B cell (primary cell): Measurements from ENCODE around the gene NBPF4. TPM values are rescaled to one million over a fixed set of nuclear protein-coding genes. Genes with fewer than 3 reads are reported as not detected.
"Not testable (repeated sequence)": the region's sequence is repeated elsewhere in the genome, so short reads cannot be mapped to it uniquely, and the experiment has no call there.

Experiments
- ATAC-seq: fragments of 200-7000 bp; cut with Tn5 transposase; one replicate; pipeline ENCODE4 v1.10.0; 2021; ENCODE audit warnings: low read depth, mild to moderate bottlenecking, moderate number of reproducible peaks, moderate library complexity
- CTCF ChIA-PET: fragments of 350-600 bp; sonication (Branson Sonifier 250); formaldehyde crosslinking; loops from one replicate; lab custom pipeline; 2021; ENCODE audit warnings: antibody characterized with exemption, inconsistent platforms; lab: Charles Lee
- POLR2A ChIA-PET: fragments of 350-600 bp; sonication (Branson Sonifier 250); formaldehyde crosslinking; loops from one replicate; lab custom pipeline; 2021; ENCODE audit warnings: antibody characterized with exemption; lab: Charles Lee
- DNase-seq: peaks from one replicate; pipeline ENCODE4 v3.0.0; 2013
- H2AFZ ChIP-seq: 2 replicates; pipeline ENCODE4 v1.6.1; 2012; ENCODE audit warnings: mild to moderate bottlenecking, low read depth, low read length; ENCODE audit not compliant: insufficient read depth, poor library complexity, severe bottlenecking
- H3K27ac ChIP-seq, 2 donors: 1 replicate in 1 of 2; 2 replicates in 1 of 2; pipeline ENCODE4 v1.5.1; 2012 to 2013; ENCODE audit warnings: low read length in 2 of 2, mild to moderate bottlenecking in 2 of 2, moderate library complexity in 1 of 2
- H3K27me3 ChIP-seq, 4 experiments: fragments of 200-600 bp in 1 of 4; sonication (generic) in 1 of 4; replicated peaks in 1 of 4; 1 replicate in 2 of 4; 2 replicates in 2 of 4; pipeline versions ENCODE4 v1.6.1 to v1.7.0; 2013 to 2016; ENCODE audit warnings: low read length in 3 of 4, mild to moderate bottlenecking in 2 of 4, mixed read lengths in 1 of 4, moderate library complexity in 1 of 4; ENCODE audit not compliant: insufficient read depth in 4 of 4, control insufficient read depth in 3 of 4; ENCODE audit errors: control extremely low read depth in 1 of 4
- H3K36me3 ChIP-seq, 2 experiments: replicated peaks in 1 of 2; 1 replicate in 1 of 2; 2 replicates in 1 of 2; pipeline versions ENCODE4 v1.6.1 to v1.7.1; 2013; ENCODE audit warnings: low read length in 1 of 2; ENCODE audit not compliant: insufficient read depth in 2 of 2, control insufficient read depth in 1 of 2; ENCODE audit errors: control extremely low read depth in 1 of 2, extremely low read depth in 1 of 2
- H3K4me1 ChIP-seq, 2 donors: fragments of 200-600 bp in 1 of 2; sonication (generic) in 1 of 2; 1 replicate in 1 of 2; 2 replicates in 1 of 2; pipeline versions ENCODE4 v1.5.1 to v1.6.1; 2013 to 2017; ENCODE audit warnings: low read length in 2 of 2; ENCODE audit not compliant: control insufficient read depth in 2 of 2, insufficient read depth in 2 of 2
- H3K4me2 ChIP-seq: replicated peaks from 2 replicates; pipeline ENCODE3; 2012; ENCODE audit warnings: mild to moderate bottlenecking, low read depth, low read length; ENCODE audit not compliant: poor library complexity, severe bottlenecking
- H3K4me3 ChIP-seq, 5 experiments: fragments of 200-600 bp in 1 of 5; sonication (generic) in 1 of 5; 1 replicate in 3 of 5; 2 replicates in 2 of 5; pipeline versions ENCODE4 v1.5.1 to v1.7.0; 2011 to 2016; ENCODE audit warnings: low read length in 4 of 5, mild to moderate bottlenecking in 4 of 5, low read depth in 2 of 5, control low read depth in 1 of 5, moderate library complexity in 1 of 5; ENCODE audit not compliant: insufficient read depth in 1 of 5; ENCODE audit errors: control extremely low read depth in 1 of 5, extremely low read depth in 1 of 5
- H3K79me2 ChIP-seq: fragments of 200-600 bp; sonication (generic); one replicate; pipeline ENCODE4 v1.6.0; 2016; ENCODE audit warnings: low read length; ENCODE audit not compliant: control insufficient read depth, insufficient read depth
- H3K9ac ChIP-seq: fragments of 200-600 bp; sonication (generic); 2 replicates; pipeline ENCODE4 v1.6.1; 2017; ENCODE audit warnings: mild to moderate bottlenecking, low read length, moderate library complexity
- H3K9me3 ChIP-seq, 3 donors: one replicate each; pipeline versions ENCODE4 v1.6.1 to v1.7.1; 2013; ENCODE audit warnings: low read length in 2 of 3; ENCODE audit not compliant: control insufficient read depth in 2 of 3, insufficient read depth in 1 of 3; ENCODE audit errors: control extremely low read depth in 1 of 3
- H4K20me1 ChIP-seq: 2 replicates; pipeline ENCODE4 v1.6.0; 2012; ENCODE audit warnings: mild to moderate bottlenecking, low read length; ENCODE audit not compliant: insufficient read depth, control insufficient read depth, poor library complexity, severe bottlenecking
- H3K27ac Mint-ChIP-seq: one replicate; pipeline ENCODE4 v1.8.0; 2021; ENCODE audit warnings: mixed read lengths
- H3K27me3 Mint-ChIP-seq: one replicate; pipeline ENCODE4 v1.8.0; 2021; ENCODE audit warnings: mixed read lengths
- H3K4me1 Mint-ChIP-seq: one replicate; pipeline ENCODE4 v1.8.0; 2021; ENCODE audit warnings: mixed read lengths
- H3K4me3 Mint-ChIP-seq: one replicate; pipeline ENCODE4 v1.8.0; 2021; ENCODE audit warnings: mixed read lengths
- H3K9me3 Mint-ChIP-seq: one replicate; pipeline ENCODE4 v1.8.0; 2022; ENCODE audit warnings: mixed read lengths; ENCODE audit not compliant: insufficient read depth
- WGBS: methylation state at CpG from one replicate; pipeline ENCODE4 v1.1.5; 2013; ENCODE audit warnings: missing lambda C conversion rate; ENCODE audit not compliant: insufficient coverage; 5-methylcytosine and 5-hydroxymethylcytosine counted together
- intact Hi-C: fragments of 100-400 bp; cut with micrococcal nuclease; formaldehyde crosslinking; loops from one replicate; pipeline ENCODE4 v1.10.0; 2022
- polyA plus RNA-seq: library from polyadenylated mRNA; depleted of rRNA; stranded (reverse); fragments of >200 nt; gene quantifications from 2 replicates; pipeline ENCODE4 v1.2.3, GENCODE V29; 2012
- total RNA-seq, 2 donors: library from RNA; stranded (reverse); fragments of 120-200 nt in 1 of 2; gene quantifications; 1 replicate in 1 of 2; 2 replicates in 1 of 2; pipeline versions ENCODE4 v1.2.3 to v1.2.4, GENCODE V29; 2013 to 2022

NBPF4 gene
- total and polyA plus RNA-seq, 2 donors (not counting 1 experiment from before 2014, with no cell fraction given), result 0.04 TPM; not detected in 1

DNA sequence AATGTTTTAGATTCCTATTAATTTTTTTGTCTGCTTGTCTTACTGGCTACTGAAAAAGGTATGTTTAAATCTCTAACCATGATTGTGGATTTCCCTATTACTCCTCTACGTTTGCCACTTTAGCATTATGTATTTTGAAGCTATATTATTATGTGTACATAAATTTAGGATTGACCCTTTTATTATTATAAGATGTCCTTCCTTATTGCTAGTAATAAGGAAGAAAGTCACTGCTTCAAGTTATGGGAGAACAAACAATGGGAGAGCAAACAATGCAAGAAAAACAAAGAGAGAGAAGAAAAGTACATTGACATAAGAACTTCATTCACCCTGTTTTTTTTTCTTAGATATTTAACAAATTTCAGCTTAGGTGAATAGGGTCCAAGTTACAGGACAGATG is 23.2 kb upstream of the NBPF4 start:
- H4K20me1 ChIP-seq, H3K27me3 ChIP-seq, H3K36me3 ChIP-seq, POLR2A ChIA-PET, H3K9me3 Mint-ChIP-seq, DNase-seq, H3K9ac ChIP-seq, H3K79me2 ChIP-seq, H3K27ac ChIP-seq, H3K4me2 ChIP-seq, CTCF ChIA-PET, H3K4me1 ChIP-seq, H2AFZ ChIP-seq, H3K4me1 Mint-ChIP-seq, H3K4me3 ChIP-seq, H3K9me3 ChIP-seq, ATAC-seq, H3K27ac Mint-ChIP-seq, H3K4me3 Mint-ChIP-seq, H3K27me3 Mint-ChIP-seq, intact Hi-C loops: not testable (repeated sequence)
- no CpG with 5 or more reads among the region's 1 CpG for WGBS

DNA sequence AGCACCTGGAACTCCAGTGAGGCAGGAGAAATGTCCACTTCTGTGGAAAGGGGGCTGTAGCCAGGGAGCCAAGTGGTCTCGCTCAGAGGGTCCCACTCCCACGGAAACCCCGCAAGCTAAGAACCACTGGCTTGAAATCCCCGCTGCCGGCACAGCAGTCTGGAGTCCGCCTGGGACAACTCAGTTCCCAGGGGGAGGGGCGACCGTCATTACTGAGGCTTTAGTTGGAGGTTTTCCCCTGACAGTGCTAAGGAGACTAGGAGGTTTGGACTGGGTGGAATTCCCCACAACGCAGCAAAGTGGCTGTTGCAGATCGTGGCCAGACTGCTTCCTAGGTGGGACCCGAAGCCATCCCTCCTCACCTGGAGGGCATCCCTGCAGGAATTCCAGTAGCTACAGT is 18.1 kb upstream of the NBPF4 start:
- H3K9me3 ChIP-seq, H3K27me3 Mint-ChIP-seq, intact Hi-C loops, H3K9ac ChIP-seq, H3K4me1 Mint-ChIP-seq, H3K4me2 ChIP-seq, H3K9me3 Mint-ChIP-seq, H3K27me3 ChIP-seq, H2AFZ ChIP-seq, H3K27ac Mint-ChIP-seq, H3K36me3 ChIP-seq, H3K27ac ChIP-seq, H3K4me3 ChIP-seq, DNase-seq, CTCF ChIA-PET, ATAC-seq, H3K4me3 Mint-ChIP-seq, H4K20me1 ChIP-seq, POLR2A ChIA-PET, H3K79me2 ChIP-seq, H3K4me1 ChIP-seq: not testable (repeated sequence)
- WGBS, result no CpG with 5 or more reads among the region's 11 CpGs

DNA sequence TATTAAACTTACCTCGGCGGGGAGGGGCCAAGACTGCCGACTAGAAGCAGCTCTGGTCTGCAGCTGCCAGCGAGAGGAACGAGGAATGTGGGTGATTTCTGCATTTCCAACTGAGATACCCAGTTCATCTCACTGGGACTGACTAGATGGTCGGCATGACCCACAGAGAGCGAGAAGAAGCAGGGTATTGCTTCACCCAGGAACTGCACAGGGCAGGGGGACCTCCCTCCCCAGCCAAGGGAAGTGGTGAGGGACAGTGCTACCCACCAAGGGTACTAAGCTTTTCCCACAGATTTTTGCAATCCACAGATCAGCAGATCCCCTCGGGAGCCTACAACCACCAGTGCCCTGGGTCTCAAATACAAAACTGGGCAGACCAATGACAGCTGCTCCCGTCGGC is 17.6 kb upstream of the NBPF4 start:
- ATAC-seq, H3K9ac ChIP-seq, H3K9me3 ChIP-seq, POLR2A ChIA-PET, CTCF ChIA-PET, H4K20me1 ChIP-seq, H3K27me3 ChIP-seq, DNase-seq, H3K79me2 ChIP-seq, H2AFZ ChIP-seq, H3K4me1 ChIP-seq, H3K4me2 ChIP-seq, intact Hi-C loops, H3K4me3 Mint-ChIP-seq, H3K27me3 Mint-ChIP-seq, H3K27ac Mint-ChIP-seq, H3K4me3 ChIP-seq, H3K36me3 ChIP-seq, H3K27ac ChIP-seq, H3K9me3 Mint-ChIP-seq, H3K4me1 Mint-ChIP-seq: not testable (repeated sequence)
- WGBS, result no CpG with 5 or more reads among the region's 10 CpGs

DNA sequence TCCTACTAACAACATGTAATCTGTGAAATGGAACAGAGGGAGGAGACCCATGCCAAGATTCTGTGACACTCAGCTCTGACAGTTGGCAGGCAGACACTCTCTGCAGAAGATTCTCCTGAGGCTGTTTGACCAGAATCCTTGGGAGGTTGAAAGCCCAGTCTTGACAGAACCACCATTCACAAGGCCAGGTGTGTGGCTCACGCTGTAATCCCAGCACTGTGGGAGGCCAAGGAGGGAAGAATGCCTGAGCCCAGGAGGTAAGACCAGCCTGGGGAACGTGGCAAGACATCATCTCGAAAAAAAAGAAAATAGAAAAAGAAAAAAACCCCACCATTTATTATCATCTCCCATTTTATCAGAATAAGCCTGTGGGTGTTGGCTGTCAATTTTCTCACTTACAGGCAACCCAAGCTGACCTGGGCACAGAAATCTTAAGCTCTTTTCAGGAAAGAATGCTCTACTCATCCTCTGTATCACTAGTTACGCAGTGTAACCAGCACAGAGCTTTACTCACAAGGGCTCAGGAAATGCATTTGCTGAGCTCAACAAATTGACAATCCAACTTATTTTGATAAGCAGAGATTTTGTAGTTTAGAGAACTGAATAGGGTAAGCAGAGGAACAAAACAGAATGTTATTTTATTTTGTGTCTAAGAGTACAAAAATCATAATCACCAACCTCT is 16.8 kb upstream of the NBPF4 start:
- H3K4me3 Mint-ChIP-seq, DNase-seq, H4K20me1 ChIP-seq, H2AFZ ChIP-seq, H3K4me1 ChIP-seq, H3K9me3 Mint-ChIP-seq, intact Hi-C loops, H3K4me1 Mint-ChIP-seq, H3K27me3 ChIP-seq, H3K4me3 ChIP-seq, ATAC-seq, CTCF ChIA-PET, H3K27me3 Mint-ChIP-seq, H3K4me2 ChIP-seq, H3K79me2 ChIP-seq, H3K9me3 ChIP-seq, POLR2A ChIA-PET, H3K27ac Mint-ChIP-seq, H3K27ac ChIP-seq, H3K36me3 ChIP-seq, H3K9ac ChIP-seq: not testable (repeated sequence)
- WGBS, result no CpG with 5 or more reads among the region's 4 CpGs
